ENCODE data around the gene CDHR1.

CDHR1 gene

GRCh38 chr10:84221916-84222315, 27.6 kb downstream of the CDHR1 start:
- no peak overlapping the region for H3K9ac ChIP-seq (ENCODE audit: low read depth in 1 of 2, low read length in 2 of 2)
- H3K4me1 ChIP-seq (ENCODE audit: control insufficient read depth in 2 of 2, insufficient read depth in 2 of 2, low read length in 2 of 2) = no peaks in the 10 kb centered on the region
- no peak overlapping the region for H3K4me3 ChIP-seq (ENCODE audit: low read length in 2 of 2)
- no peaks in the 10 kb centered on the region for H3K9me3 ChIP-seq (ENCODE audit: control insufficient read depth in 2 of 2, low read length in 2 of 2)
- H3K27ac ChIP-seq (ENCODE audit: low read depth in 2 of 2, low read length in 2 of 2) = no peak overlapping the region
- H3K27me3 ChIP-seq (ENCODE audit: control insufficient read depth in 2 of 2, insufficient read depth in 2 of 2, low read length in 2 of 2) = no peaks in the 10 kb centered on the region
- peaks cover 3 to 11% of the 10 kb centered on the region in 2 donors for H3K36me3 ChIP-seq (ENCODE audit: control insufficient read depth in 2 of 2, insufficient read depth in 2 of 2, low read length in 2 of 2)

- Histone ChIP-seq H3K27me3 (ENCODE audit: control insufficient read depth in 2 of 2, insufficient read depth in 2 of 2, low read length in 2 of 2) (no peaks in the 10 kb centered on the region), H3K4me1 (ENCODE audit: control insufficient read depth in 2 of 2, insufficient read depth in 2 of 2, low read length in 2 of 2) (no peaks in the 10 kb centered on the region), H3K27ac (ENCODE audit: low read depth in 2 of 2, low read length in 2 of 2) (no peak overlapping the region), H3K9ac (ENCODE audit: low read depth in 1 of 2, low read length in 2 of 2) (no peak overlapping the region), H3K9me3 (ENCODE audit: control insufficient read depth in 2 of 2, low read length in 2 of 2) (no peaks in the 10 kb centered on the region), H3K4me3 (ENCODE audit: low read length in 2 of 2) (no peak overlapping the region), H3K36me3 (ENCODE audit: control insufficient read depth in 2 of 2, insufficient read depth in 2 of 2, low read length in 2 of 2) (no peaks in the 10 kb centered on the region)
Observed at GRCh38 chr10:84224411-84225028, 30.2 kb downstream of the CDHR1 start.

- Histone ChIP-seq H3K27me3 (ENCODE audit: control insufficient read depth in 2 of 2, insufficient read depth in 2 of 2, low read length in 2 of 2) (no peaks in the 10 kb centered on the region), H3K36me3 (ENCODE audit: control insufficient read depth in 2 of 2, insufficient read depth in 2 of 2, low read length in 2 of 2) (no peaks in the 10 kb centered on the region), H3K4me3 (ENCODE audit: low read length in 2 of 2) (no peak within 1 kb of the TSS), H3K4me1 (ENCODE audit: control insufficient read depth in 2 of 2, insufficient read depth in 2 of 2, low read length in 2 of 2) (no peaks in the 10 kb centered on the region), H3K9me3 (ENCODE audit: control insufficient read depth in 2 of 2, low read length in 2 of 2) (no peaks in the 10 kb centered on the region), H3K9ac (ENCODE audit: low read depth in 1 of 2, low read length in 2 of 2) (no peak within 1 kb of the TSS), H3K27ac (ENCODE audit: low read depth in 2 of 2, low read length in 2 of 2) (no peak within 1 kb of the TSS)
Observed at GRCh38 chr10:84225427-84226173, 31.3 kb downstream of the CDHR1 start, which contains the start of gene LRIT2. Gene LRIT2 (minus strand): TSS chr10:84225544. CDS start chr10:84225520, 24 bp downstream.

DNA sequence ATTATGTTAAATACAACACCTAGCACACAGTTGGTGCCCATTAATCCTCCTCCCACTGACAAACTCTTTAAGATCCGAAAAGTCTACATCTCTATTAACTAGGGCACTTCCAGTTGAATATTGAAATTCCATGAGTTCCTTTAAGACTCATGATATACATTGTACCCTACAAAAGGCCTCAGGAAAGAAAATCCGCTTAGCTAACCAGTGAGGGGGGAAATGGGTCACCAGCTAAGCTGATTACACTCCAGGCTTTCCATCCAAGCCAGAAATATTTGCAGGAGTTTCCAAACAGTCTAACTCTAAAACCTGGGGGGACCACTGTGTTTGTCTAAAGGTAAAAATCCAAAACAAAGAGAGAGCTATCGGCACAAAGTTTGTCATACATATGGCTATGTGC, 32.3 kb downstream of the CDHR1 start:
- Histone ChIP-seq H3K4me3 (ENCODE audit: low read length in 2 of 2) (no peak overlapping the region), H3K27me3 (ENCODE audit: control insufficient read depth in 2 of 2, insufficient read depth in 2 of 2, low read length in 2 of 2) (no peaks in the 10 kb centered on the region), H3K27ac (ENCODE audit: low read depth in 2 of 2, low read length in 2 of 2) (no peak overlapping the region), H3K36me3 (ENCODE audit: control insufficient read depth in 2 of 2, insufficient read depth in 2 of 2, low read length in 2 of 2) (no peaks in the 10 kb centered on the region), H3K9ac (ENCODE audit: low read depth in 1 of 2, low read length in 2 of 2) (no peak overlapping the region), H3K4me1 (ENCODE audit: control insufficient read depth in 2 of 2, insufficient read depth in 2 of 2, low read length in 2 of 2) (no peaks in the 10 kb centered on the region), H3K9me3 (ENCODE audit: control insufficient read depth in 2 of 2, low read length in 2 of 2) (no peaks in the 10 kb centered on the region)

DNA sequence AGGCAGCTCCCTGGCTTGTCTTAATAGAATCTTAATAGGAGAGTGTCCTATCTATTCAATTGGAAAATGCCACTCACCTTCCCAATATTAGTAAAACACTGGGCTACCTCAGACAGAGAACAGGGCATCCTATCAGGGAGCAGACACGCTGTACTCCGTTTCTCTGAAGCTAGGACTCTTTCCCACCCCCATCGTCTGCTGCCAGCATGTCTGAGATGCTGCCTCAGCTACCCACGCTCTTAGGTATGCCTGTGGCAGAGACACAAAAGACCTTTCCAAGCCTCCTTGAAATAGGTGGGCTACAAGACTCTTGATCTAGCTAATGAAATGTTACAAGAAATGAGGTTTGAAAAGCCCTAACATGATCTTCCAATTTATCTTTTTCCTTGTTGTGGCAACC, 33.5 kb downstream of the CDHR1 start:
- Histone ChIP-seq H3K9ac (ENCODE audit: low read depth in 1 of 2, low read length in 2 of 2) (no peak overlapping the region), H3K4me1 (ENCODE audit: control insufficient read depth in 2 of 2, insufficient read depth in 2 of 2, low read length in 2 of 2) (no peaks in the 10 kb centered on the region), H3K27ac (ENCODE audit: low read depth in 2 of 2, low read length in 2 of 2) (no peak overlapping the region), H3K9me3 (ENCODE audit: control insufficient read depth in 2 of 2, low read length in 2 of 2) (no peaks in the 10 kb centered on the region), H3K36me3 (ENCODE audit: control insufficient read depth in 2 of 2, insufficient read depth in 2 of 2, low read length in 2 of 2) (no peaks in the 10 kb centered on the region), H3K4me3 (ENCODE audit: low read length in 2 of 2) (no peak overlapping the region), H3K27me3 (ENCODE audit: control insufficient read depth in 2 of 2, insufficient read depth in 2 of 2, low read length in 2 of 2) (peaks cover 0 to 3% of the 10 kb centered on the region in 2 donors)

- Histone ChIP-seq H3K4me3 (ENCODE audit: low read length in 2 of 2) (no peak overlapping the region), H3K9me3 (ENCODE audit: control insufficient read depth in 2 of 2, low read length in 2 of 2) (no peaks in the 10 kb centered on the region), H3K36me3 (ENCODE audit: control insufficient read depth in 2 of 2, insufficient read depth in 2 of 2, low read length in 2 of 2) (no peaks in the 10 kb centered on the region), H3K27me3 (ENCODE audit: control insufficient read depth in 2 of 2, insufficient read depth in 2 of 2, low read length in 2 of 2) (peaks cover 0 to 3% of the 10 kb centered on the region in 2 donors), H3K27ac (ENCODE audit: low read depth in 2 of 2, low read length in 2 of 2) (no peak overlapping the region), H3K9ac (ENCODE audit: low read depth in 1 of 2, low read length in 2 of 2) (no peak overlapping the region), H3K4me1 (ENCODE audit: control insufficient read depth in 2 of 2, insufficient read depth in 2 of 2, low read length in 2 of 2) (no peaks in the 10 kb centered on the region)
Observed at GRCh38 chr10:84230359-84230758, 36.0 kb downstream of the CDHR1 start.

GRCh38 chr10:84232376-84232775, 38.0 kb downstream of the CDHR1 start:
- H3K27me3 ChIP-seq (ENCODE audit: control insufficient read depth in 2 of 2, insufficient read depth in 2 of 2, low read length in 2 of 2) = peaks cover 0 to 3% of the 10 kb centered on the region in 2 donors
- no peak overlapping the region for H3K27ac ChIP-seq (ENCODE audit: low read depth in 2 of 2, low read length in 2 of 2)
- no peaks in the 10 kb centered on the region for H3K4me1 ChIP-seq (ENCODE audit: control insufficient read depth in 2 of 2, insufficient read depth in 2 of 2, low read length in 2 of 2)
- H3K9ac ChIP-seq (ENCODE audit: low read depth in 1 of 2, low read length in 2 of 2) = no peak overlapping the region
- no peak overlapping the region for H3K4me3 ChIP-seq (ENCODE audit: low read length in 2 of 2)
- no peaks in the 10 kb centered on the region for H3K36me3 ChIP-seq (ENCODE audit: control insufficient read depth in 2 of 2, insufficient read depth in 2 of 2, low read length in 2 of 2)
- H3K9me3 ChIP-seq (ENCODE audit: control insufficient read depth in 2 of 2, low read length in 2 of 2) = no peaks in the 10 kb centered on the region

DNA sequence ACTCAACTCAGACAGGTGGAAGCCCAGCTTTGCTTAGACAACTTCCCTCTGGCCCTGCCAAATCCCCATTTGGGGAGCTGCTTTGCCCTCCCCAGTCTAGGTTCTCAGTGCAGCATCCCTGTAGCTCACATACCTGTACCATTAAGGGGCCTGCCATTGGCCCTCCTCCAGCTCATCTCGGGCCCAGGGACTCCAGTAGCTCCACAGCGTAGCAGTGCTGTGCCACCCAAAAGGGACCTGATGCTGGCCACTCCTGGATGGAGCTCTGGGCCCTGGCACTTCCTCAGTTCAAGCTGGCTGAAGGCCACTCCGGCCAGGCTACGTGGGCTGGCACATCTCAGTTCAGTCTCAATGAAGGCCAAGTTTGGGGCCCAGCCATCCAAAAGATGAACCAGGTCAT, 39.6 kb downstream of the CDHR1 start:
- Histone ChIP-seq H3K36me3 (ENCODE audit: control insufficient read depth in 2 of 2, insufficient read depth in 2 of 2, low read length in 2 of 2) (no peaks in the 10 kb centered on the region), H3K9me3 (ENCODE audit: control insufficient read depth in 2 of 2, low read length in 2 of 2) (no peaks in the 10 kb centered on the region), H3K9ac (ENCODE audit: low read depth in 1 of 2, low read length in 2 of 2) (no peak overlapping the region), H3K27me3 (ENCODE audit: control insufficient read depth in 2 of 2, insufficient read depth in 2 of 2, low read length in 2 of 2) (peaks cover 0 to 3% of the 10 kb centered on the region in 2 donors), H3K4me3 (ENCODE audit: low read length in 2 of 2) (no peak overlapping the region), H3K4me1 (ENCODE audit: control insufficient read depth in 2 of 2, insufficient read depth in 2 of 2, low read length in 2 of 2) (no peaks in the 10 kb centered on the region), H3K27ac (ENCODE audit: low read depth in 2 of 2, low read length in 2 of 2) (no peak overlapping the region)

DNA sequence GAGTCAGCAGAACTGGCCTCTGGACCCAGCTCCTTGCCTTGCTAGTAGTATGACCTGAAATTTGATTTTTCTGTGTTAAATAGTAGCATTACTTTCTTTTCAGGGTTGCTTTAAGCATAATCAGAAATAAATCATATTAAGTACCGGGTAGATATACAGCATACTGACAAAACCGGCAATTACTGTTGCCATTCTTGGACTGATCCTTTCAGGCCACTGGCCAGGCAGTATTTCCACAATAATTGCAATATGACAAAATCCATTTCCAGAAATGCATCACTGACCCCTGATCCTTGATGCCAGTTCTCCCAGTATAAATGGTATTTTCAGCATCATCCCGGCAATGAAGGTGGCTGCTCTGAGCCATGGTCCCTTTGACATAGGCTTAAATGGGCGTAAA, 40.1 kb downstream of the CDHR1 start:
- peaks cover 0 to 3% of the 10 kb centered on the region in 2 donors for H3K27me3 ChIP-seq (ENCODE audit: control insufficient read depth in 2 of 2, insufficient read depth in 2 of 2, low read length in 2 of 2)
- H3K27ac ChIP-seq (ENCODE audit: low read depth in 2 of 2, low read length in 2 of 2) = no peak overlapping the region
- H3K9me3 ChIP-seq (ENCODE audit: control insufficient read depth in 2 of 2, low read length in 2 of 2) = no peaks in the 10 kb centered on the region
- H3K4me3 ChIP-seq (ENCODE audit: low read length in 2 of 2) = no peak overlapping the region
- H3K36me3 ChIP-seq (ENCODE audit: control insufficient read depth in 2 of 2, insufficient read depth in 2 of 2, low read length in 2 of 2) = no peaks in the 10 kb centered on the region
- no peak overlapping the region for H3K9ac ChIP-seq (ENCODE audit: low read depth in 1 of 2, low read length in 2 of 2)
- no peaks in the 10 kb centered on the region for H3K4me1 ChIP-seq (ENCODE audit: control insufficient read depth in 2 of 2, insufficient read depth in 2 of 2, low read length in 2 of 2)

GRCh38 chr10:84235096-84235495, 40.8 kb downstream of the CDHR1 start:
- Histone ChIP-seq H3K27me3 (ENCODE audit: control insufficient read depth in 2 of 2, insufficient read depth in 2 of 2, low read length in 2 of 2) (peaks cover 0 to 3% of the 10 kb centered on the region in 2 donors), H3K27ac (ENCODE audit: low read depth in 2 of 2, low read length in 2 of 2) (no peak overlapping the region)

More at GRCh38 chr10:84235096-84235495, 40.8 kb downstream of the CDHR1 start:
- no peak overlapping the region for H3K9ac ChIP-seq (ENCODE audit: low read depth in 1 of 2, low read length in 2 of 2)
- no peaks in the 10 kb centered on the region for H3K36me3 ChIP-seq (ENCODE audit: control insufficient read depth in 2 of 2, insufficient read depth in 2 of 2, low read length in 2 of 2)
- H3K9me3 ChIP-seq (ENCODE audit: control insufficient read depth in 2 of 2, low read length in 2 of 2) = no peaks in the 10 kb centered on the region
- H3K4me1 ChIP-seq (ENCODE audit: control insufficient read depth in 2 of 2, insufficient read depth in 2 of 2, low read length in 2 of 2) = no peaks in the 10 kb centered on the region
- no peak overlapping the region for H3K4me3 ChIP-seq (ENCODE audit: low read length in 2 of 2)
